AG09319 (cell line): ENCODE data around the gene SUPT3H.
"Not testable (repeated sequence)": the region's sequence is repeated elsewhere in the genome, so short reads cannot be mapped to it uniquely, and the experiment has no call there.

Experiments used
- DNase-seq: peaks from one replicate; pipeline ENCODE4 v3.0.0-alpha.2; 2010; ENCODE audit warnings: low read depth; ENCODE audit errors: extremely low read depth
- TF ChIP-seq, protein P1 (sequence below): IDR thresholded peaks from 2 replicates; pipeline ENCODE4 v1.5.1; 2011; ENCODE audit warnings: low read depth, mild to moderate bottlenecking, inconsistent platforms, low read length, moderate library complexity

SUPT3H gene

DNA sequence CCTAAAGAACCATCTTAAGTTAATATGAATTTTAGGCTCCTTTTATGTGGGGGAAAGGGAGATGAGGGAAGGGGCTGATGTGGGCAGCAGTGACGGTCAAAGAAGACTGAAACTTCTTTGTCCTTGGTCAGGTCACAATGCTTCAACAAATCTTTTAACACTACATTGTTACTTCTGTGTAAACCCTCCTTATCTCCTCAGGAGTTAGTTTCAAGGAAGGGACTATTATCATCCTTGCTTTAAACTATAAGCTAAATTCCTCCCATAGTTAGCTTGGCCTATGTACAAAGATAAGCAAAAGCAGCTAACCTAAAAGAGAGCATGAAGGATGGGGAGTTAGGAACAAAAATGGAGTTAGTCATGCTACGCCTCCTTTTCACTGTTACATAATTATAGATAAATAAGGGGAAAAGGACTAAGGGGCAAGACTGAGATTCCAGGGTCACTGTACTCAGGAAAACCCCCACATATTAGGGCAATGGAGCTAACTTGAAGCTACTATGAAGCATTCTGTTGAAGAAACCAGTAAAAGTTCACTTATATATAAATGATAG, 222.3 kb downstream of the SUPT3H start:
- TF ChIP-seq, protein P1, sequence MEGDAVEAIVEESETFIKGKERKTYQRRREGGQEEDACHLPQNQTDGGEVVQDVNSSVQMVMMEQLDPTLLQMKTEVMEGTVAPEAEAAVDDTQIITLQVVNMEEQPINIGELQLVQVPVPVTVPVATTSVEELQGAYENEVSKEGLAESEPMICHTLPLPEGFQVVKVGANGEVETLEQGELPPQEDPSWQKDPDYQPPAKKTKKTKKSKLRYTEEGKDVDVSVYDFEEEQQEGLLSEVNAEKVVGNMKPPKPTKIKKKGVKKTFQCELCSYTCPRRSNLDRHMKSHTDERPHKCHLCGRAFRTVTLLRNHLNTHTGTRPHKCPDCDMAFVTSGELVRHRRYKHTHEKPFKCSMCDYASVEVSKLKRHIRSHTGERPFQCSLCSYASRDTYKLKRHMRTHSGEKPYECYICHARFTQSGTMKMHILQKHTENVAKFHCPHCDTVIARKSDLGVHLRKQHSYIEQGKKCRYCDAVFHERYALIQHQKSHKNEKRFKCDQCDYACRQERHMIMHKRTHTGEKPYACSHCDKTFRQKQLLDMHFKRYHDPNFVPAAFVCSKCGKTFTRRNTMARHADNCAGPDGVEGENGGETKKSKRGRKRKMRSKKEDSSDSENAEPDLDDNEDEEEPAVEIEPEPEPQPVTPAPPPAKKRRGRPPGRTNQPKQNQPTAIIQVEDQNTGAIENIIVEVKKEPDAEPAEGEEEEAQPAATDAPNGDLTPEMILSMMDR: no peak
- no peak for DNase-seq

DNA sequence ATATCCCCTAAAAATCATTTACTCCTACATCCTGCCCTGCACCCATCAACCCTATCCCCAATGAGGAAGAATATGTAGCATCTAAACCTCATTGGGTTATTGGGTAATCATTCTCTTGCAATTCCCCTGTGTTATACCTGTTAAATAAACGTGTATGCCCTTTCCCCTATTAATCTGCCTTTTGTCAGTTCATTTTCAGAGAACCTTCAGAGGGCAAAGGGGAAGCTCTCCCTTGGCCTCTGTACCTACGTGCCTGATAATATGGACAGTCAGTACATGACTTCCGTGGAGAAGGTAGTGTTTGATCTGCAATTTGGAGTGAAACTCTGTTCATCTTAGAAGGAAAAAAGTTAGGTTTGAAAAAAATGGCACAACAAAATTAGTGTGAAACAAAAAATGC, 223.1 kb downstream of the SUPT3H start:
- TF ChIP-seq, protein P1: no peak
- no peak for DNase-seq

DNA sequence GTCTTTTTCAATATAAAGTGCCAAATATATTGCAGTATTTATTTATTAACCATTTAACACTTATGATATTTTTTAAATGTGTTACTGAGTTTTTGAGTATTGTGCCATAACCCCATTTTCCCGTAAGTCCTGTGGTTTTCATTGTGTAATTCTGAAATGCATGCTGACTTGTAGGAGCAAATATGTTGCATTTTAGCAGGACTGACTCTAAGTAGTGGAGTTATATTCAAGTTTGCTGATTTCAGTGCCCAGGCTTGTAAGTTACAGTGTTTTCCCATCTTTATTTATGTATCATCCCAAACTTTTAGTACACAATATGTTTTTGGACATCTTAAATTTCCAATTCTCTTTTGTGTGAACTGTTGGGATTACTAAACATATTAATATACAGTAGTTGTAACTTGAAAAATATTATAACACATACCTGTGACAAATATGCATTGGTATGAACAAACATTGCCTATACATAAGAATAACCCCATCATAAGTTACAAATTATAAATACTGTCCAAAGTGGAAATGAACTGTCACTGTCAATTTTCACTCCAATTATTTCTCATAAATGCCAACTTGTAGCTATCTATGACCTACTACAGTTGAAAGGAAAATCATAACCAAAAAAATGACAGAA, 228.9 kb downstream of the SUPT3H start:
- DNase-seq: peak; percentile 28
- TF ChIP-seq, protein P1: no peak

DNA sequence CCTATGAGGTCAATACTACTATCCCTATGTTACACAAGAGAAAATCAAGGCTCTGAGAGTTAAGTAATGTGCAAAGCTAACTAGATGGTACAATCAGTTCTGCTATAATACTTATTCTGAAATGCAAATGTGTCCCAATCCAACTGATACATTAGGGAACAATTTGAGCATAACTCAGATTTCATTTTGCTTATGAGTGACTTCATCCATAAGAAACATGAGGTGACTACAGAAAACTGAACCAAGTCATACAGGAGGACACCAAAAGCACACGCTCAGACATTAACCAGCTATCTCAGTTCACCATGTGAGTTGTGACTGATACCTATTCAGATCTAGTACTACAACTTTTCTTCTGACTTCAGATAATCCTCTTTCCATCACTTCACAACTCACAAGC, 229.5 kb downstream of the SUPT3H start:
- no peak for DNase-seq
- TF ChIP-seq, protein P1: no peak

DNA sequence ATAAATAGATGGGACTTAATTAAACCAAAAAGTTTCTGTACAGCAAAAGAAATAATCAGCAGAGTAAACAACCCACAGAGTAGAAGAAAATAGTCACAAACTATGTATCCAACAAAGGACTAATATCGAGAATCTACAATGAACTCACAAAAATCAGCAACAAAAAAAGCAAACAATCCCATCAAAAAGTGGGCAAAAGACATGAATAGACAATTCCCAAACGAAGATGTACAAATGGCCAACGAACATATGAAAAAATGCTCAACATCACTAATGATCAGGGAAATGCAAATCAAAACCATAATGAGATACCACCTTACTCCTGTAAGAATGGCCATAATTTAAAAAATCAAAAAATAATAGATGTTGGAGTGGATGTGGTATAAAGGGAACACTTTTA, 232.1 kb downstream of the SUPT3H start:
- DNase-seq: not testable (repeated sequence)

DNA sequence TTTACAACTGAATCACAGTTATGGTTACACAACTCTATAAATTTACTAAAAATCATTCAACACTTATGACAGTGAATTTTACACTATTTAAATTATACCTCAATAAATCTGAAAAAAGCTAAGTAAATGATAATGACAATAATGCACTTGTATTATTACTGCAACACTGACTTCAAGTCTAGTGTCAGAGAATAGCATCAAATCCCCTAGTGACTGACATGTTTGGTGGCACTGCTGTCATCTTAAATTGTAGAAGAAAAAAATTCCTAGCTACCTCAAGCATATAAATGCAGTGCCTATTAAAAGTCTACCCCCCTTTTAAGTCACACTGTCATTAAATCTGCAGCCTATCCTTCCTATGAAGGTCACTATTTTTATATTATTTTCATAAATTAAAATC, 239.0 kb downstream of the SUPT3H start:
- TF ChIP-seq, protein P1: no peak
- DNase-seq: no peak

DNA sequence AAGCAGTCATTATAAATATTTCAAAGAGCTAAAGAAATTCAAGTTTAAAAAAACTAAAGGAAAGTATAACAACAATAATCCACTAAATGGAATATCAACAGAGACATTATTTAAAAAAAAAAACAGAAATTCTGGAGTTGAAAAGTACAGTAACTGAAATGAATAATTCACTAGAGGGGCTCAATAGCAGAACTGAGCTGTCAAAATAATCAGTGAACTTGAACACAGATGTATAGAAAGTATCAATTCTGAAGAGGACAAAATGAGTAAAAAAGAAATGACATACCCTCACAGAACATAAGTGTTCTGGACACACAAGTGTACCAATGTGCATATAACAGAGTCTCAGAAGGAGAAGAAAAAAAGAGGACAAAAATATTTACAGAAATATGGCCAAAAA, 241.2 kb downstream of the SUPT3H start:
- TF ChIP-seq, protein P1: no peak
- DNase-seq: no peak
